SK-N-SH (cell line): Measurements from ENCODE around the gene ZEB2. TPM values are rescaled to one million over a fixed set of nuclear protein-coding genes. Genes with fewer than 3 reads are reported as not detected.
A peak's percentile ranks its signal among the peaks of the same experiment; 100 is the strongest.

Experiments
- CTCF ChIA-PET: fragments of 300-600, 350-600 bp; formaldehyde crosslinking; extraction: SDS; loops from one replicate; lab custom pipeline; 2021; lab: Yijun Ruan, JAX
- POLR2A ChIA-PET: fragments of 350-600 bp; sonication (Branson Sonifier 250); formaldehyde crosslinking; extraction: SDS; loops from one replicate; lab custom pipeline; 2020; ENCODE audit warnings: antibody characterized with exemption, inconsistent platforms; lab: Yijun Ruan, JAX
- DNase-seq: peaks from one replicate; pipeline ENCODE4 v3.0.0; 2012
- H2AFZ ChIP-seq: fragments of 200-600 bp; sonication (generic); 2 replicates; pipeline ENCODE4 v1.8.1; 2016; ENCODE audit warnings: antibody characterized with exemption, mild to moderate bottlenecking, low read depth
- H3F3A ChIP-seq: fragments of 200-600 bp; sonication (generic); replicated peaks from 2 replicates; pipeline ENCODE3; 2016; ENCODE audit warnings: antibody characterized with exemption, mild to moderate bottlenecking; ENCODE audit not compliant: insufficient read depth
- H3K27ac ChIP-seq, 2 experiments: fragments of 200-500 bp in 1 of 2; fragments of 200-600 bp in 1 of 2; sonication (Bioruptor generic) in 1 of 2; sonication (generic), shearing (Covaris generic) in 1 of 2; 2 replicates each; pipeline versions ENCODE4 v1.5.1 to v1.6.1; 2014 to 2016; ENCODE audit warnings: low read depth in 2 of 2, inconsistent platforms in 1 of 2, low read length in 1 of 2, mild to moderate bottlenecking in 1 of 2, mixed read lengths in 1 of 2
- H3K27me3 ChIP-seq: fragments of 200-600 bp; sonication (generic), shearing (Covaris generic); 2 replicates; pipeline ENCODE4 v1.6.1; 2016; ENCODE audit warnings: mixed run types; ENCODE audit not compliant: insufficient read depth
- H3K36me3 ChIP-seq, 2 experiments: fragments of 200-500 bp in 1 of 2; fragments of 200-600 bp in 1 of 2; sonication (Bioruptor generic) in 1 of 2; sonication (generic) in 1 of 2; replicated peaks in 1 of 2; 2 replicates each; pipeline versions ENCODE3 to v1.5.1; 2014 to 2016; ENCODE audit warnings: low read length in 1 of 2, mild to moderate bottlenecking in 1 of 2; ENCODE audit not compliant: insufficient read depth in 2 of 2, control insufficient read depth in 1 of 2
- H3K4me1 ChIP-seq, 2 experiments: fragments of 200-500 bp in 1 of 2; fragments of 200-600 bp in 1 of 2; sonication (Bioruptor generic) in 1 of 2; sonication (generic), shearing (Covaris generic) in 1 of 2; 2 replicates each; pipeline versions ENCODE4 v1.5.1 to v1.6.1; 2014 to 2016; ENCODE audit warnings: low read depth in 1 of 2, low read length in 1 of 2, mixed run types in 1 of 2; ENCODE audit not compliant: insufficient read depth in 2 of 2, control insufficient read depth in 1 of 2
- H3K4me2 ChIP-seq: fragments of 200-600 bp; sonication (generic), shearing (Covaris generic); 2 replicates; pipeline ENCODE4 v1.6.1; 2017; ENCODE audit warnings: mixed run types
- H3K4me3 ChIP-seq, 2 experiments: fragments of 200-500 bp in 1 of 2; fragments of 200-600 bp in 1 of 2; sonication (Bioruptor generic) in 1 of 2; sonication (generic), shearing (Covaris generic) in 1 of 2; 2 replicates each; pipeline versions ENCODE4 v1.5.1 to v1.8.1; 2014 to 2016; ENCODE audit warnings: low read depth in 2 of 2, inconsistent platforms in 1 of 2, low read length in 1 of 2, mild to moderate bottlenecking in 1 of 2, mixed read lengths in 1 of 2, moderate library complexity in 1 of 2
- H3K79me2 ChIP-seq: fragments of 200-600 bp; sonication (generic); 2 replicates; pipeline ENCODE4 v1.8.1; 2017; ENCODE audit warnings: mild to moderate bottlenecking; ENCODE audit not compliant: insufficient read depth
- H3K9ac ChIP-seq: fragments of 200-600 bp; sonication (generic); 2 replicates; pipeline ENCODE4 v1.6.1; 2017; ENCODE audit warnings: mixed run types
- H3K9me2 ChIP-seq: fragments of 200-600 bp; sonication (generic); 2 replicates; pipeline ENCODE4 v1.6.1; 2017; ENCODE audit warnings: mixed run types
- H3K9me3 ChIP-seq: fragments of 200-600 bp; sonication (generic); 2 replicates; pipeline ENCODE4 v1.6.1; 2017; ENCODE audit warnings: mixed run types, mild to moderate bottlenecking, moderate library complexity
- H4K20me1 ChIP-seq: fragments of 200-600 bp; sonication (generic); 2 replicates; pipeline ENCODE4 v1.6.1; 2017; ENCODE audit warnings: mild to moderate bottlenecking, mixed run types; ENCODE audit not compliant: insufficient read depth
- CHD2 ChIP-seq: fragments of 150-350 bp; IDR thresholded peaks from 2 replicates; pipeline ENCODE4 v1.6.1; 2018; ENCODE audit warnings: low read length; ENCODE audit not compliant: partially characterized antibody
- ELF1 ChIP-seq: IDR thresholded peaks from 2 replicates; pipeline ENCODE4 v1.4.0; 2012
- EP300 ChIP-seq, 2 experiments: IDR thresholded peaks; 2 replicates each; pipeline versions ENCODE4 v1.4.0 to v1.6.1; 2012; ENCODE audit warnings: borderline replicate concordance in 1 of 2, low read depth in 1 of 2, low read length in 1 of 2
- EZH2phosphoT487 ChIP-seq: fragments of 200-600 bp; sonication (generic); IDR thresholded peaks from 2 replicates; pipeline ENCODE4 v1.6.1; 2017; ENCODE audit warnings: low read depth, mixed run types, mild to moderate bottlenecking, antibody characterized with exemption, moderate library complexity, borderline replicate concordance
- FOXJ3 ChIP-seq: sonication (generic); formaldehyde crosslinking; IDR thresholded peaks from 2 replicates; pipeline ENCODE4 v1.5.1; 2020; ENCODE audit warnings: mild to moderate bottlenecking, missing genetic modification reagents
- FOXM1 ChIP-seq: IDR thresholded peaks from 2 replicates; pipeline ENCODE4 v1.4.0; 2012; ENCODE audit warnings: low read depth, mild to moderate bottlenecking
- GABPA ChIP-seq: IDR thresholded peaks from 2 replicates; pipeline ENCODE4 v1.4.0; 2012; ENCODE audit warnings: low read depth, mild to moderate bottlenecking
- IRF3 ChIP-seq: fragments of 150-350 bp; IDR thresholded peaks from 2 replicates; pipeline ENCODE4 v1.6.1; 2016; ENCODE audit warnings: mild to moderate bottlenecking, low read depth, low read length
- JUND ChIP-seq: IDR thresholded peaks from 2 replicates; pipeline ENCODE4 v1.4.0; 2012
- MAX ChIP-seq: IDR thresholded peaks from 2 replicates; pipeline ENCODE4 v1.4.0; 2012; ENCODE audit warnings: low read depth
- MEF2A ChIP-seq: IDR thresholded peaks from 2 replicates; pipeline ENCODE4 v1.4.0; 2012; ENCODE audit warnings: low read depth, borderline replicate concordance
- NFIC ChIP-seq: IDR thresholded peaks from 2 replicates; pipeline ENCODE4 v1.4.0; 2012; ENCODE audit warnings: borderline replicate concordance
- NRF1 ChIP-seq: IDR thresholded peaks from 2 replicates; pipeline ENCODE4 v1.6.1; 2012; ENCODE audit warnings: low read depth, mild to moderate bottlenecking, low read length
- POLR2AphosphoS5 ChIP-seq: IDR thresholded peaks from 2 replicates; pipeline ENCODE4 v1.6.1; 2012; ENCODE audit warnings: low read depth, low read length
- RAD21 ChIP-seq: IDR thresholded peaks from 2 replicates; pipeline ENCODE4 v1.6.1; 2012; ENCODE audit warnings: mild to moderate bottlenecking, low read length
- REST ChIP-seq: IDR thresholded peaks from 2 replicates; pipeline ENCODE4 v1.6.1; 2012; ENCODE audit warnings: mild to moderate bottlenecking, low read depth, low read length, moderate library complexity
- RFX5 ChIP-seq: IDR thresholded peaks from 2 replicates; pipeline ENCODE4 v1.6.1; 2012; ENCODE audit warnings: mild to moderate bottlenecking, improper control_type of control experiment, low read length
- RXRA ChIP-seq: IDR thresholded peaks from 2 replicates; pipeline ENCODE4 v1.4.0; 2012; ENCODE audit warnings: low read depth, mild to moderate bottlenecking, borderline replicate concordance
- SMC3 ChIP-seq: IDR thresholded peaks from 2 replicates; pipeline ENCODE4 v1.6.1; 2012; ENCODE audit warnings: low read depth, low read length, improper control_type of control experiment
- TCF12 ChIP-seq: IDR thresholded peaks from 2 replicates; pipeline ENCODE4 v1.4.0; 2012
- TEAD4 ChIP-seq: IDR thresholded peaks from 2 replicates; pipeline ENCODE4 v1.4.0; 2012; ENCODE audit warnings: mild to moderate bottlenecking, borderline replicate concordance; ENCODE audit not compliant: insufficient read depth
- USF1 ChIP-seq: IDR thresholded peaks from 2 replicates; pipeline ENCODE4 v1.4.0; 2012; ENCODE audit warnings: low read depth, borderline replicate concordance
- WGBS: methylation state at CpG from one replicate; pipeline ENCODE4 v1.1.6; 2017; ENCODE audit warnings: low lambda C conversion rate; 5-methylcytosine and 5-hydroxymethylcytosine counted together
- polyA plus RNA-seq, 3 experiments: library from polyadenylated mRNA; depleted of rRNA; stranded (reverse); fragments of >200 nt; gene quantifications; 2 replicates each; pipeline ENCODE4 v1.2.3, GENCODE V29; 2012
- TF ChIP-seq, protein P1 (sequence below): IDR thresholded peaks from 2 replicates; pipeline ENCODE4; 2012

The ZEB2 gene
- polyA plus RNA-seq, 1 of the 3 experiments (the other 2 are of a cell fraction) = 16.3 TPM

DNA sequence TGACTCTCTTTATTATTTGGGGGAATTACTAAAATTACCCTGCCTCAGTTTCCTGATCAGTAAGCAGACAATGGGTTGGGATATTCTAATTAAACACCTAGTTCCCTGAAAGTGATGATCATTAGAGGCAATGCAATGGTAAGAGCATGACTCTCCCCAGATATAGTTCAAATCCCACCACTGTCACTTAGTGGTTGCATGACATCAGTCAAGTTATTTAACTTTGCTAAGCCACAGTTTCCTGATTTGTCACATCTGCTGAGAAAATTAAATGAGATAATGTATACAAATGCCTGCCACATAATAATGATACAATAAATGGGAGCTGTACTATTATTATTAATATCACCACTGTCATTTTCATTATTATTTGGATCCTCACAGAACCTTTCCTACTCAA, 29.9 kb downstream of the ZEB2 start (continued):
- TF ChIP-seq CHD2 = no peak
- TF ChIP-seq MAX = no peak
- TF ChIP-seq FOXM1 = no peak
- no peak for TF ChIP-seq NFIC
- TF ChIP-seq, protein P1, sequence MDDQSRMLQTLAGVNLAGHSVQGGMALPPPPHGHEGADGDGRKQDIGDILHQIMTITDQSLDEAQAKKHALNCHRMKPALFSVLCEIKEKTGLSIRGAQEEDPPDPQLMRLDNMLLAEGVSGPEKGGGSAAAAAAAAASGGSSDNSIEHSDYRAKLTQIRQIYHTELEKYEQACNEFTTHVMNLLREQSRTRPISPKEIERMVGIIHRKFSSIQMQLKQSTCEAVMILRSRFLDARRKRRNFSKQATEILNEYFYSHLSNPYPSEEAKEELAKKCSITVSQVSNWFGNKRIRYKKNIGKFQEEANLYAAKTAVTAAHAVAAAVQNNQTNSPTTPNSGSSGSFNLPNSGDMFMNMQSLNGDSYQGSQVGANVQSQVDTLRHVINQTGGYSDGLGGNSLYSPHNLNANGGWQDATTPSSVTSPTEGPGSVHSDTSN = no peak
- no peak for TF ChIP-seq RXRA
- TF ChIP-seq, all 33 proteins: peak for 0

DNA sequence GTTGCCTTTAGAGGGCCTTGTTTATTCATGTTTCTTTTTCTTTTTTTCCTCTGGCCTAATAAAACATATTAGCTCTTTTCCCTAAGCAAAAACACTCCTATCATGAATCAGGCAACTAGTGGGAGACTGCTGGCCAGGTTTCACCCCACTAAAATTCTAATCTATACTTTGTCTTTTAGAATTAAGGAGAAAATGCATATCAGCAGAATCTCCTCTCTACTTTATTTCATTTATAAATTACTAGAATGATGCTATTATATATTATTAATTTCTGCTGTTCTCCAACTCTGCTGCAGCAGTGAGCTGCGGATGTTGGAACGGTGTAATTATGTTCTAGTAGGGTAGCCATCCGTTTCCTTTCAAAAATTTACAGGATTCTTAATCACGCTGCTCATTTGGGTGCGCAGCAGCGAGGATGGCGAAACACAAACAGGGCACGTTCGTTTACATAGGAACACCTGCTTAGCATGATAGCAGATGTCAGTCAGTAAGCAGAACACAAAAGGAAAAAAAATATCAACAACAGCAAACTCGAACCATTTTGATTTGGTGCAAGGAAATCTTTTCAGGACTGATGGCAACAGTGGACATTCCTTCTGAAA, 30.5 kb downstream of the ZEB2 start:
- peaks cover 54% of the 10 kb centered on the region; the same call in 1 of the 2 replicates for H4K20me1 ChIP-seq
- H3K36me3 ChIP-seq = peaks cover 13 to 53% of the 10 kb centered on the region in 2 experiments
- no peak overlapping the region for H3K9ac ChIP-seq
- no peak for DNase-seq
- POLR2A ChIA-PET = interaction anchor here (0.5 kb wide), 1 partner anchor 26 kb away, joined by 3 read pairs; no protein-coding TSS in a partner anchor
- TF ChIP-seq NRF1 (no peak), RXRA (no peak), EP300 (IDR thresholded peaks at IDR 0.05; ENCODE audit: borderline replicate concordance in 1 of 2, low read depth in 1 of 2, low read length in 1 of 2) (no peak), USF1 (no peak), SMC3 (no peak), MAX (no peak), JUND (no peak), GABPA (no peak), FOXJ3 (no peak), RFX5 (no peak), TEAD4 (no peak), POLR2AphosphoS5 (no peak), MEF2A (no peak), REST (no peak), IRF3 (no peak), RAD21 (no peak), EZH2phosphoT487 (no peak), ELF1 (no peak), TCF12 (no peak)
- TF ChIP-seq, all 33 proteins: peak for 0
- H3K9me2 ChIP-seq = no peaks in the 10 kb centered on the region
- no peak overlapping the region for H2AFZ ChIP-seq
- H3K27ac ChIP-seq = peak overlapping the region in 1 of 2 experiments; percentile 34; a peak in 1 of 4 replicates
- H3K4me1 ChIP-seq = peaks cover 0 to 4% of the 10 kb centered on the region in 2 experiments; a peak in 2 of 4 replicates
- H3K79me2 ChIP-seq = peaks cover 93% of the 10 kb centered on the region
- peaks cover 4% of the 10 kb centered on the region for H3F3A ChIP-seq
- H3K9me3 ChIP-seq = no peaks in the 10 kb centered on the region
- no peak overlapping the region for H3K4me3 ChIP-seq
- CTCF ChIA-PET = no interaction called here
- 92% methylated on average over 10 of the region's 10 CpGs for WGBS
- H3K4me2 ChIP-seq = no peak overlapping the region
- no peaks in the 10 kb centered on the region for H3K27me3 ChIP-seq
